Keratinocyte (primary cell): Measurements from ENCODE around the gene ADRB1. TPM values are rescaled to one million over a fixed set of nuclear protein-coding genes. Genes with fewer than 3 reads are reported as not detected.

Source experiments
- DNase-seq: peaks from one replicate; pipeline ENCODE4 v3.0.0-alpha.2; 2011; ENCODE audit warnings: low read depth, missing footprints, low spot score
- FAIRE-seq: peaks from 2 replicates; lab custom pipeline; 2011; peaks lifted over from hg19 to GRCh38; lab: Jason Lieb, UNC
- H2AFZ ChIP-seq: 2 replicates; pipeline ENCODE4 v1.6.0; 2012; ENCODE audit warnings: low read length, control low read depth, inconsistent platforms; ENCODE audit not compliant: control insufficient read depth
- H3K27ac ChIP-seq: 2 replicates; pipeline ENCODE4 v1.5.1; 2011; ENCODE audit warnings: low read length; ENCODE audit not compliant: control insufficient read depth, insufficient read depth
- H3K27me3 ChIP-seq: 3 replicates; pipeline ENCODE4 v1.6.0; 2011; ENCODE audit warnings: low read length; ENCODE audit not compliant: control insufficient read depth, insufficient read depth; ENCODE audit errors: extremely low read depth
- H3K36me3 ChIP-seq, 2 experiments: 2 replicates in 1 of 2; 3 replicates in 1 of 2; pipeline ENCODE4 v1.5.1; 2011; ENCODE audit warnings: low read length in 2 of 2, mild to moderate bottlenecking in 1 of 2; ENCODE audit not compliant: control insufficient read depth in 2 of 2, insufficient read depth in 2 of 2; ENCODE audit errors: extremely low read depth in 1 of 2
- H3K4me1 ChIP-seq: 3 replicates; pipeline ENCODE4 v1.5.1; 2011; ENCODE audit warnings: low read length; ENCODE audit not compliant: control insufficient read depth, insufficient read depth; ENCODE audit errors: extremely low read depth
- H3K4me2 ChIP-seq: 3 replicates; pipeline ENCODE4 v1.6.0; 2011; ENCODE audit warnings: low read depth, low read length; ENCODE audit not compliant: control insufficient read depth, insufficient read depth; ENCODE audit errors: extremely low read depth
- H3K4me3 ChIP-seq, 3 experiments: fragments of 200-600 bp in 1 of 3; sonication (generic) in 1 of 3; 2 replicates in 2 of 3; 3 replicates in 1 of 3; pipeline ENCODE4 v1.5.1; 2011 to 2016; ENCODE audit warnings: low read length in 3 of 3, mild to moderate bottlenecking in 3 of 3, control low read depth in 2 of 3, inconsistent platforms in 1 of 3, low read depth in 1 of 3, mixed read lengths in 1 of 3, mixed run types in 1 of 3, moderate library complexity in 1 of 3; ENCODE audit not compliant: control insufficient read depth in 2 of 3, insufficient read depth in 2 of 3; ENCODE audit errors: extremely low read depth in 1 of 3
- H3K79me2 ChIP-seq: 2 replicates; pipeline ENCODE4 v1.6.0; 2012; ENCODE audit warnings: low read length; ENCODE audit not compliant: control insufficient read depth, insufficient read depth
- H3K9ac ChIP-seq: 3 replicates; pipeline ENCODE4 v1.6.0; 2011; ENCODE audit warnings: low read length; ENCODE audit not compliant: control insufficient read depth, insufficient read depth; ENCODE audit errors: extremely low read depth
- H3K9me1 ChIP-seq: 3 replicates; pipeline ENCODE4 v1.6.0; 2011; ENCODE audit warnings: low read length; ENCODE audit not compliant: control insufficient read depth, insufficient read depth; ENCODE audit errors: extremely low read depth
- H3K9me3 ChIP-seq: 2 replicates; pipeline ENCODE4 v1.5.1; 2012; ENCODE audit warnings: low read depth, low read length; ENCODE audit not compliant: control insufficient read depth
- H4K20me1 ChIP-seq: 3 replicates; pipeline ENCODE4 v1.6.0; 2011; ENCODE audit warnings: low read length; ENCODE audit not compliant: control insufficient read depth, insufficient read depth; ENCODE audit errors: extremely low read depth
- EZH2 ChIP-seq: IDR thresholded peaks from one replicate; pipeline ENCODE4 v1.6.1; 2012; ENCODE audit warnings: inconsistent platforms, mild to moderate bottlenecking, low read length, moderate library complexity
- dilution Hi-C: fragments of 300-500 bp; cut with MboI; formaldehyde crosslinking; loops from one replicate; pipeline ENCODE4 v1.7.0; 2020; ENCODE audit warnings: low sequenced_read_pairs; ENCODE audit not compliant: extremely low pct_ligation_motif_present
- polyA plus RNA-seq, 5 experiments: library from polyadenylated mRNA; depleted of rRNA in 3 of 5; stranded (reverse) in 3 of 5; stranded (forward) in 1 of 5; unstranded in 1 of 5; fragments of >200 nt; gene quantifications; 1 replicate in 1 of 5; 2 replicates in 3 of 5; 3 replicates in 1 of 5; pipeline versions ENCODE4 v1.2.1 to v1.2.3, GENCODE V29; 2011 to 2012; ENCODE audit warnings: missing spikeins in 2 of 5, low read depth in 1 of 5, low replicate concordance in 1 of 5
- TF ChIP-seq, protein P1 (sequence below), 3 experiments: IDR thresholded peaks in 1 of 3; conservative IDR thresholded peaks in 1 of 3; optimal IDR thresholded peaks in 1 of 3; 2 replicates in 2 of 3; 3 replicates in 1 of 3; pipeline versions ENCODE3 to v1.5.1; 2011; ENCODE audit warnings: low read length in 3 of 3, mild to moderate bottlenecking in 3 of 3, moderate library complexity in 2 of 3, control low read depth in 1 of 3, inconsistent platforms in 1 of 3; ENCODE audit not compliant: insufficient read depth in 2 of 3; ENCODE audit errors: extremely low read depth in 1 of 3

Gene ADRB1
- polyA plus RNA-seq, 1 donor (not counting 4 experiments of a cell fraction or from before 2014, with no cell fraction given): 0.05 TPM

GRCh38 chr10:114015708-114016107 lies 28.0 kb upstream of the ADRB1 start:
- Histone ChIP-seq H3K27me3 (peaks cover 3% of the 10 kb centered on the region), H3K27ac (no peak overlapping the region), H3K9me1 (no peaks in the 10 kb centered on the region), H3K4me2 (no peak overlapping the region), H4K20me1 (no peaks in the 10 kb centered on the region), H3K4me3 (no peak overlapping the region), H3K9ac (no peak overlapping the region), H3K36me3 (no peaks in the 10 kb centered on the region), H3K4me1 (no peaks in the 10 kb centered on the region), H2AFZ (no peak overlapping the region), H3K79me2 (no peaks in the 10 kb centered on the region), H3K9me3 (no peaks in the 10 kb centered on the region)
- TF ChIP-seq, protein P1, sequence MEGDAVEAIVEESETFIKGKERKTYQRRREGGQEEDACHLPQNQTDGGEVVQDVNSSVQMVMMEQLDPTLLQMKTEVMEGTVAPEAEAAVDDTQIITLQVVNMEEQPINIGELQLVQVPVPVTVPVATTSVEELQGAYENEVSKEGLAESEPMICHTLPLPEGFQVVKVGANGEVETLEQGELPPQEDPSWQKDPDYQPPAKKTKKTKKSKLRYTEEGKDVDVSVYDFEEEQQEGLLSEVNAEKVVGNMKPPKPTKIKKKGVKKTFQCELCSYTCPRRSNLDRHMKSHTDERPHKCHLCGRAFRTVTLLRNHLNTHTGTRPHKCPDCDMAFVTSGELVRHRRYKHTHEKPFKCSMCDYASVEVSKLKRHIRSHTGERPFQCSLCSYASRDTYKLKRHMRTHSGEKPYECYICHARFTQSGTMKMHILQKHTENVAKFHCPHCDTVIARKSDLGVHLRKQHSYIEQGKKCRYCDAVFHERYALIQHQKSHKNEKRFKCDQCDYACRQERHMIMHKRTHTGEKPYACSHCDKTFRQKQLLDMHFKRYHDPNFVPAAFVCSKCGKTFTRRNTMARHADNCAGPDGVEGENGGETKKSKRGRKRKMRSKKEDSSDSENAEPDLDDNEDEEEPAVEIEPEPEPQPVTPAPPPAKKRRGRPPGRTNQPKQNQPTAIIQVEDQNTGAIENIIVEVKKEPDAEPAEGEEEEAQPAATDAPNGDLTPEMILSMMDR (optimal IDR thresholded peaks at IDR 0.05 in 1 of 3, IDR thresholded peaks at IDR 0.05 in 1 of 3, conservative IDR thresholded peaks at IDR 0.05 in 1 of 3; ENCODE audit: extremely low read depth in 1 of 3, insufficient read depth in 2 of 3, low read length in 3 of 3): no peak
- TF ChIP-seq EZH2: no peak
- no peak for FAIRE-seq
- DNase-seq: no peak
- dilution Hi-C loops: no loop called here

GRCh38 chr10:114017271-114017670 lies 26.4 kb upstream of the ADRB1 start:
- Histone ChIP-seq H4K20me1 (no peaks in the 10 kb centered on the region), H3K9me1 (no peaks in the 10 kb centered on the region), H3K9me3 (no peaks in the 10 kb centered on the region), H3K36me3 (no peaks in the 10 kb centered on the region), H3K27me3 (peaks cover 3% of the 10 kb centered on the region), H2AFZ (no peak overlapping the region), H3K4me2 (no peak overlapping the region), H3K4me1 (no peaks in the 10 kb centered on the region), H3K79me2 (no peaks in the 10 kb centered on the region), H3K9ac (no peak overlapping the region), H3K4me3 (no peak overlapping the region), H3K27ac (no peak overlapping the region)
- TF ChIP-seq, protein P1 (optimal IDR thresholded peaks at IDR 0.05 in 1 of 3, IDR thresholded peaks at IDR 0.05 in 1 of 3, conservative IDR thresholded peaks at IDR 0.05 in 1 of 3; ENCODE audit: extremely low read depth in 1 of 3, insufficient read depth in 2 of 3, low read length in 3 of 3): no peak
- TF ChIP-seq EZH2: no peak
- DNase-seq (no peak), FAIRE-seq (no peak)
- dilution Hi-C loops: no loop called here
